Erythroblast (primary cell): ENCODE measurements around the gene PCBD1.
"Not testable (repeated sequence)": the region's sequence is repeated elsewhere in the genome, so short reads cannot be mapped to it uniquely, and the experiment has no call there.

Source experiments
- DNase-seq, 2 experiments: peaks; one replicate each; lab custom pipeline; 2025; lab: John Stamatoyannopoulos, UW
- GATA1 ChIP-seq: IDR thresholded peaks from 2 replicates; pipeline ENCODE4 v1.6.1; 2011; ENCODE audit warnings: low read depth, mild to moderate bottlenecking, control low read depth, low read length, moderate library complexity
- POLR2A ChIP-seq: IDR thresholded peaks from 2 replicates; pipeline ENCODE4 v1.6.1; 2011; ENCODE audit warnings: mild to moderate bottlenecking, low read length

Gene PCBD1

GRCh38 chr10:70926226-70927000 lies 38.0 kb upstream of the PCBD1 start:
- TF ChIP-seq POLR2A (no peak), GATA1 (no peak)
- DNase-seq: no peak

- DNase-seq: peak; percentile 23 to 55
- TF ChIP-seq GATA1: no peak
- no peak for TF ChIP-seq POLR2A
Measured at GRCh38 chr10:70925377-70926225, 37.2 kb upstream of the PCBD1 start.

DNA sequence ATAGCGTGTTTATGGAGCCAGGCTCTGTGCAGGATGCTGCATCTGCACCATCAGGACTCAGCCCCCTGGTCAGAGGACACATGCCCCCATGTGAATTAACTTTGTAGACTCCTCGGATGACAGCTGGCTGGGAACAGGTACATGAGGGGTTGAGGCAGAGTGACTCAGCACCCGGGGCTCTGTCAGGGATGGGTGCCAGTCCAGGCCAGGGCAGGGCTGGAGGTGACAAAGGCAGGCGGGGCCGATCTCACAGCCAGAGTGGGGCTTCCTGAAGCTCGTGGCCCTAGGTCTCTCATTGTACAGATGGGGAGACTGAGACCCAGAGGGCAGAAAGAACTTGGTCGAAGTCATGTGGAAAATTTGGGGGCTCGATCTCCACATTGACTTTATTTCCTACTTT lies 35.3 kb upstream of the PCBD1 start:
- DNase-seq: no peak
- TF ChIP-seq POLR2A: no peak

DNA sequence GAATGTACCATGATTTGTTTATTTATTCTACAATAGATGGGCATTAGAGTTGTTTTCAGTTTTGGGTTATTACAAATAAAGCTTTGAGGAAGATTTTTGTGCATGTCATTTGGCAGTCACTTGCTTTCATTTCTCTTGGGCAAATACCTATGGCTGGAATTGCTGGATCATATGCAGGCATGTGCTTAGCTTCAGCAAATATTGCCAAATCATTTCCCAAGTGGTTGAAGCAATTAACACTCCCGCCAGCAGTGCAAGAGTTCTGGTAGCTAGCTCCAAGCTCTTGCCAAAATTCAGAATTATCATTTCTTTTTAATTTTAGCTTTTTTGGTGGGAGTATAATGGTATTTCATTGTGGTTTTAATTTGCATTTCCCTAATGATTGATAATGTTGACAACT lies 32.9 kb upstream of the PCBD1 start:
- TF ChIP-seq GATA1: no peak
- TF ChIP-seq POLR2A: no peak
- DNase-seq: no peak

DNA sequence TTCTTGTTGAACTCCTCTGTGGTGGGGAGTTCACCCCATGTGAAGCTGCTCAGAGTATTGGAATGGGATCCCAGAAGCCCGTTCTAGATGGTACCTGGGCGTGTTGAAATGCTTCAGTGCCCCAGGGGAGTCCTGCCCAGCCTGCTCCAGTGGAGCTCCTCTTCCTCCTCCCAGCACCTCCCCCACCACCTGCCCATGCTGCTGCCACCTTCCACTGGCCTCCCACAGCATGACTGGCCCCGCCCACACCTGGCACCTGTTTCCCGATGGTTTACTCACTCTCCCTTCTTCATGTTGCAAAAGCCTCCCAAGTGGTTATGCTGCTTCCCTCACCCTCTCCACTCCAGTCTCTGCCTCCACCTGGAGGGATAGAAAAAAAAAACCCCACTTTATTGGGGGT lies 32.2 kb upstream of the PCBD1 start:
- TF ChIP-seq GATA1 (no peak), POLR2A (no peak)
- no peak for DNase-seq

DNA sequence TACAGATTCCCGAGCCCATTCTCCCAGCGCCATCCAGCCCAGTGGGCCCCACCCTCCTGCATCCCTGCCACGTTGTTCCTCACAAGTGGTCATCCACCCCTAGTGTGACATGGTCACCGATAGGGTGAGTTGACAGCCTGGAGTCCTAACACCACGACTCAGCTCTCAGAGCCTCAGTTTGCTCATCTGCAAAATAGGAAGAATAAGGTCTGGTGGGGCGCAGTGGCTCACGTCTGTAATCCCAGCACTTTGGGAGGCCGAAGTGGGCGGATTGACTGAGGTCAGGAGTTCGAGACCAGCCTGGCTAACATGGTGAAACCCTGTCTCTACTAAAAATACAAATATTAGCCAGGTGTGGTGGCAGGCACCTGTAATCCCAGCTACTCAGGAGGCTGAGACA lies 31.5 kb upstream of the PCBD1 start:
- DNase-seq: not testable (repeated sequence)

DNA sequence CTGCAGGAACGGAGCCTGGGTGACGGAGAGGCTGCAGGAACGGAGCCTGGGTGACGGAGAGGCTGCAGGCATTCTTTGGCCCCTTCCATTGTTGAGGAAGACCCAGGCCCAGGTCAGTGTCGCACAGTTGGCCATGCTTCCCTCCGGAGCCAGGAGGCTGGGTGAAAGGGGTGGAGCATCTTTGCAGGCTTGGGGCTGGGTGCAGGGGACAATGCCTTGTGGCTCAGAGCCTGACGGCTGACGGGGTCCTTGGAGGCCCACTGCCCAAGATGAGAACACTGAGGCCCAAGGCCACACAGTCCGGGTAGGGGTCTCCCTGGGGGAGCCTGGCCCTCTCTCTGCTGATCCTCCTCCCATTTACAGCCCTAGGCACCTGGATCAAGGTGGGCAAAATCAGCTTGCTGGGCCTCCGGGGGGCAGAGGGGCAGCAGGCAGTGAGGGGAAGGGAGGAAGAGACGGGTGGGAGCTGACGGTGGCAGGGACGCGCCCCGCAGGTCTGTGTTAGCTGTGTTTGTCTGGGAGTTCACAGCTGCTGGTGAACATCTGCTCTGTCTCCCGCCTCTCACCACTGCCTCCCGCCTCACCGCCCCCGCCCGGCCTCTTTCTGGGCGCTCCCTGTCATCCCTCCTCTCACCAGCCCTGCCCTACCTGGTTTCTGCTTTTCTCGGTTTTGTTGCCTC lies 30.6 kb upstream of the PCBD1 start:
- DNase-seq: no peak
- TF ChIP-seq GATA1: no peak
- TF ChIP-seq POLR2A: no peak

DNA sequence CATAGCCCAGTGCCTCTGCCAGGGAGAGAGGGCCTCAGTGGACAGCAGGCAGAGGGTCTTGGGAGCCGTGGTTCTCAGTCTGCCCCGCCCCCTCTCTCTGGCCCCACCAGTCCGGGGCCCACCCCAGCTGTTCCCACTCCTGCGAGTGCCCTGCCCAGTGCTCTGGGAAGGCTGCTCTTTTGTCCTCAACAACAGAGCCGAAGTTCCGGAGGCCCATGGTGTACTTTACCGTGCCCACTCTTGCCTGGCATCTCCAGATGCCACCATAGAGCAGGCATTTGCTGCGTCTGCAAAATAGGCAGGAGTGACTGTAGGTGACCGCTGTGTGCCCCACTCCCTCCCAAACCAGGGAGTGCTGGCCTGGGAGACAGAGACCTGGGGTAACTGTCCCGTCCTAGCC lies 29.3 kb upstream of the PCBD1 start:
- DNase-seq: no peak

GRCh38 chr10:70917226-70917625 lies 28.9 kb upstream of the PCBD1 start:
- DNase-seq: no peak
- TF ChIP-seq POLR2A (no peak), GATA1 (no peak)

More for the DNA sequence above, 29.3 kb upstream of the PCBD1 start:
- TF ChIP-seq POLR2A (no peak), GATA1 (no peak)

DNA sequence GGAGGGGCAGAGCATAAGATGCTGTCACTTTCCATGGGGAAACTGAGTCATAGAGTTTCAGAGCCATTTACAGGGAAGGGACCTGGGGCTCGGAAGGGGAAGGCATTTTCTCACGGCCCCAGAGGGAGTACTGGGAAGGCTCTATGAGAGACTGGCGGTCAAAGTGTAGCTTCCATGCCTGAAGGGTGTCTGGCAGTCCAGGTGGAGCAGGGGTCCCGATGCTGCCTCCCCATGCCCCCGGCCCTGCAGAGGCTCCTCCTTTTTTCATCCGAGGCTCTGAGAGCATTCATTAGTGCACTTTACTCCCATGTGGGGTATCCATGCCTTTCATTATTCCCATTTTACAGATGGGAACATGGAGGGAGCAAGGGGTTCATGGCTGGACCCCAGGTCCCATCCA lies 27.9 kb upstream of the PCBD1 start:
- TF ChIP-seq GATA1 (no peak), POLR2A (no peak)
- DNase-seq: no peak

GRCh38 chr10:70915806-70916205 lies 27.4 kb upstream of the PCBD1 start:
- no peak for DNase-seq
- TF ChIP-seq GATA1: no peak
- TF ChIP-seq POLR2A: no peak

- no peak for TF ChIP-seq POLR2A
- no peak for TF ChIP-seq GATA1
- no peak for DNase-seq
Measured at GRCh38 chr10:70915206-70915605, 26.8 kb upstream of the PCBD1 start.

- no peak for DNase-seq
- TF ChIP-seq POLR2A: no peak
- no peak for TF ChIP-seq GATA1
Measured at GRCh38 chr10:70914316-70914864, 26.0 kb upstream of the PCBD1 start.

- TF ChIP-seq POLR2A (no peak), GATA1 (no peak)
- no peak for DNase-seq
Measured at GRCh38 chr10:70913893-70914240, 25.5 kb upstream of the PCBD1 start.
